ENCODE measurements around the gene COL9A3. TPM values are rescaled to one million over a fixed set of nuclear protein-coding genes. Genes with fewer than 3 reads are reported as not detected.

The COL9A3 gene
- total and polyA plus RNA-seq, 12 donors = 0.45 to 15.2 (median 2.3) TPM

- intact Hi-C loops (cut with DNase I) = no loop called here
- 84 to 89% methylated on average over 16 of the region's 16 CpGs for WGBS, 2 donors
- Histone ChIP-seq H3K27ac (peak overlapping the region in 1 of 10 donors; percentile 70), H3K27me3 (peaks cover 0 to 4% (median 0%) of the 10 kb centered on the region in 7 donors), H3K36me3 (no peaks in the 10 kb centered on the region), H3K4me3 (no peak overlapping the region), H3K9me3 (no peaks in the 10 kb centered on the region), H3K4me1 (peaks cover 3 to 27% (median 15%) of the 10 kb centered on the region in 9 donors)
- no peak for ATAC-seq
- no peak for DNase-seq
- no peak for TF ChIP-seq CTCF (IDR thresholded peaks at IDR 0.05)
Measured at GRCh38 chr20:62784497-62784896, 32.4 kb upstream of the COL9A3 start.

GRCh38 chr20:62785393-62785792, 31.5 kb upstream of the COL9A3 start:
- Histone ChIP-seq H3K9me3 (no peaks in the 10 kb centered on the region), H3K36me3 (no peaks in the 10 kb centered on the region), H3K27ac (no peak overlapping the region), H3K4me3 (no peak overlapping the region), H3K4me1 (peaks cover 3 to 27% (median 15%) of the 10 kb centered on the region in 9 donors), H3K27me3 (no peaks in the 10 kb centered on the region)
- intact Hi-C loops (cut with DNase I) = loop anchor here in 1 of 10 donors (5.0 kb wide), 2 partner anchors 113 to 283 kb away; no protein-coding TSS in a partner anchor
- WGBS, 2 donors = 49 to 66% methylated on average over 11 of the region's 11 CpGs
- DNase-seq (no peak), ATAC-seq (no peak)
- no peak for TF ChIP-seq CTCF (IDR thresholded peaks at IDR 0.05)

GRCh38 chr20:62786157-62786556, 30.7 kb upstream of the COL9A3 start:
- no peaks in the 10 kb centered on the region for H3K9me3 ChIP-seq
- H3K27me3 ChIP-seq = no peaks in the 10 kb centered on the region
- peaks cover 3 to 28% (median 18%) of the 10 kb centered on the region in 9 donors for H3K4me1 ChIP-seq
- DNase-seq (no peak), ATAC-seq (no peak)
- intact Hi-C loops (cut with DNase I) = loop anchor here in 1 of 10 donors (5.0 kb wide), 2 partner anchors 114 to 284 kb away; no protein-coding TSS in a partner anchor
- H3K36me3 ChIP-seq = no peaks in the 10 kb centered on the region
- H3K4me3 ChIP-seq = no peak overlapping the region
- no peak overlapping the region for H3K27ac ChIP-seq
- TF ChIP-seq CTCF (IDR thresholded peaks at IDR 0.05) = no peak
- 77 to 79% methylated on average over 13 of the region's 13 CpGs for WGBS, 2 donors

GRCh38 chr20:62787321-62787720, 29.5 kb upstream of the COL9A3 start:
- intact Hi-C loops (cut with DNase I) = loop anchor here in 1 of 10 donors (5.0 kb wide), 2 partner anchors 115 to 285 kb away; no protein-coding TSS in a partner anchor
- Histone ChIP-seq H3K36me3 (no peaks in the 10 kb centered on the region), H3K27ac (no peak overlapping the region), H3K4me1 (peaks cover 6 to 31% (median 22%) of the 10 kb centered on the region in 9 donors), H3K4me3 (no peak overlapping the region), H3K9me3 (no peaks in the 10 kb centered on the region), H3K27me3 (no peaks in the 10 kb centered on the region)
- DNase-seq (no peak), ATAC-seq (no peak)
- no peak for TF ChIP-seq CTCF (IDR thresholded peaks at IDR 0.05)
- WGBS, 2 donors = 75 to 81% methylated on average over 7 of the region's 7 CpGs

All from heart right ventricle (tissue), 16 donors.